SK-N-SH (cell line): ENCODE measurements around the gene MEF2D. TPM values are rescaled to one million over a fixed set of nuclear protein-coding genes. Genes with fewer than 3 reads are reported as not detected.

Experiments
- CTCF ChIA-PET: fragments of 300-600, 350-600 bp; formaldehyde crosslinking; extraction: SDS; loops from one replicate; lab custom pipeline; 2021; lab: Yijun Ruan, JAX
- POLR2A ChIA-PET: fragments of 350-600 bp; sonication (Branson Sonifier 250); formaldehyde crosslinking; extraction: SDS; loops from one replicate; lab custom pipeline; 2020; ENCODE audit warnings: antibody characterized with exemption, inconsistent platforms; lab: Yijun Ruan, JAX
- DNase-seq: peaks from one replicate; pipeline ENCODE4 v3.0.0; 2012
- H2AFZ ChIP-seq: fragments of 200-600 bp; sonication (generic); 2 replicates; pipeline ENCODE4 v1.8.1; 2016; ENCODE audit warnings: antibody characterized with exemption, mild to moderate bottlenecking, low read depth
- H3F3A ChIP-seq: fragments of 200-600 bp; sonication (generic); replicated peaks from 2 replicates; pipeline ENCODE3; 2016; ENCODE audit warnings: antibody characterized with exemption, mild to moderate bottlenecking; ENCODE audit not compliant: insufficient read depth
- H3K27ac ChIP-seq, 2 experiments: fragments of 200-500 bp in 1 of 2; fragments of 200-600 bp in 1 of 2; sonication (Bioruptor generic) in 1 of 2; sonication (generic), shearing (Covaris generic) in 1 of 2; 2 replicates each; pipeline versions ENCODE4 v1.5.1 to v1.6.1; 2014 to 2016; ENCODE audit warnings: low read depth in 2 of 2, inconsistent platforms in 1 of 2, low read length in 1 of 2, mild to moderate bottlenecking in 1 of 2, mixed read lengths in 1 of 2
- H3K27me3 ChIP-seq: fragments of 200-600 bp; sonication (generic), shearing (Covaris generic); 2 replicates; pipeline ENCODE4 v1.6.1; 2016; ENCODE audit warnings: mixed run types; ENCODE audit not compliant: insufficient read depth
- H3K36me3 ChIP-seq, 2 experiments: fragments of 200-500 bp in 1 of 2; fragments of 200-600 bp in 1 of 2; sonication (Bioruptor generic) in 1 of 2; sonication (generic) in 1 of 2; replicated peaks in 1 of 2; 2 replicates each; pipeline versions ENCODE3 to v1.5.1; 2014 to 2016; ENCODE audit warnings: low read length in 1 of 2, mild to moderate bottlenecking in 1 of 2; ENCODE audit not compliant: insufficient read depth in 2 of 2, control insufficient read depth in 1 of 2
- H3K4me1 ChIP-seq, 2 experiments: fragments of 200-500 bp in 1 of 2; fragments of 200-600 bp in 1 of 2; sonication (Bioruptor generic) in 1 of 2; sonication (generic), shearing (Covaris generic) in 1 of 2; 2 replicates each; pipeline versions ENCODE4 v1.5.1 to v1.6.1; 2014 to 2016; ENCODE audit warnings: low read depth in 1 of 2, low read length in 1 of 2, mixed run types in 1 of 2; ENCODE audit not compliant: insufficient read depth in 2 of 2, control insufficient read depth in 1 of 2
- H3K4me2 ChIP-seq: fragments of 200-600 bp; sonication (generic), shearing (Covaris generic); 2 replicates; pipeline ENCODE4 v1.6.1; 2017; ENCODE audit warnings: mixed run types
- H3K4me3 ChIP-seq, 2 experiments: fragments of 200-500 bp in 1 of 2; fragments of 200-600 bp in 1 of 2; sonication (Bioruptor generic) in 1 of 2; sonication (generic), shearing (Covaris generic) in 1 of 2; 2 replicates each; pipeline versions ENCODE4 v1.5.1 to v1.8.1; 2014 to 2016; ENCODE audit warnings: low read depth in 2 of 2, inconsistent platforms in 1 of 2, low read length in 1 of 2, mild to moderate bottlenecking in 1 of 2, mixed read lengths in 1 of 2, moderate library complexity in 1 of 2
- H3K79me2 ChIP-seq: fragments of 200-600 bp; sonication (generic); 2 replicates; pipeline ENCODE4 v1.8.1; 2017; ENCODE audit warnings: mild to moderate bottlenecking; ENCODE audit not compliant: insufficient read depth
- H3K9ac ChIP-seq: fragments of 200-600 bp; sonication (generic); 2 replicates; pipeline ENCODE4 v1.6.1; 2017; ENCODE audit warnings: mixed run types
- H3K9me2 ChIP-seq: fragments of 200-600 bp; sonication (generic); 2 replicates; pipeline ENCODE4 v1.6.1; 2017; ENCODE audit warnings: mixed run types
- H3K9me3 ChIP-seq: fragments of 200-600 bp; sonication (generic); 2 replicates; pipeline ENCODE4 v1.6.1; 2017; ENCODE audit warnings: mixed run types, mild to moderate bottlenecking, moderate library complexity
- H4K20me1 ChIP-seq: fragments of 200-600 bp; sonication (generic); 2 replicates; pipeline ENCODE4 v1.6.1; 2017; ENCODE audit warnings: mild to moderate bottlenecking, mixed run types; ENCODE audit not compliant: insufficient read depth
- CTCF ChIP-seq: fragments of 200-600 bp; sonication (generic); IDR thresholded peaks from 2 replicates; pipeline ENCODE4 v1.6.1; 2017; ENCODE audit warnings: antibody characterized with exemption, mild to moderate bottlenecking, moderate library complexity
- EZH2phosphoT487 ChIP-seq: fragments of 200-600 bp; sonication (generic); IDR thresholded peaks from 2 replicates; pipeline ENCODE4 v1.6.1; 2017; ENCODE audit warnings: low read depth, mixed run types, mild to moderate bottlenecking, antibody characterized with exemption, moderate library complexity, borderline replicate concordance
- FOSL2 ChIP-seq: IDR thresholded peaks from 2 replicates; pipeline ENCODE4 v1.4.0; 2012; ENCODE audit warnings: low read depth, mild to moderate bottlenecking, moderate library complexity, borderline replicate concordance
- GABPA ChIP-seq: IDR thresholded peaks from 2 replicates; pipeline ENCODE4 v1.4.0; 2012; ENCODE audit warnings: low read depth, mild to moderate bottlenecking
- GATA2 ChIP-seq: sonication (generic); formaldehyde crosslinking; IDR thresholded peaks from 2 replicates; pipeline ENCODE4 v1.5.0; 2020; ENCODE audit warnings: mild to moderate bottlenecking, missing genetic modification reagents
- IRF3 ChIP-seq: fragments of 150-350 bp; IDR thresholded peaks from 2 replicates; pipeline ENCODE4 v1.6.1; 2016; ENCODE audit warnings: mild to moderate bottlenecking, low read depth, low read length
- JUND ChIP-seq: IDR thresholded peaks from 2 replicates; pipeline ENCODE4 v1.4.0; 2012
- NFIC ChIP-seq: IDR thresholded peaks from 2 replicates; pipeline ENCODE4 v1.4.0; 2012; ENCODE audit warnings: borderline replicate concordance
- NRF1 ChIP-seq: IDR thresholded peaks from 2 replicates; pipeline ENCODE4 v1.6.1; 2012; ENCODE audit warnings: low read depth, mild to moderate bottlenecking, low read length
- PBX3 ChIP-seq: IDR thresholded peaks from 2 replicates; pipeline ENCODE4; 2012
- REST ChIP-seq: IDR thresholded peaks from 2 replicates; pipeline ENCODE4 v1.6.1; 2012; ENCODE audit warnings: mild to moderate bottlenecking, low read depth, low read length, moderate library complexity
- SMC3 ChIP-seq: IDR thresholded peaks from 2 replicates; pipeline ENCODE4 v1.6.1; 2012; ENCODE audit warnings: low read depth, low read length, improper control_type of control experiment
- TAF1 ChIP-seq: IDR thresholded peaks from 2 replicates; pipeline ENCODE4 v1.6.1; 2012; ENCODE audit warnings: low read depth, mild to moderate bottlenecking, low read length, moderate library complexity, borderline replicate concordance
- TEAD4 ChIP-seq: IDR thresholded peaks from 2 replicates; pipeline ENCODE4 v1.4.0; 2012; ENCODE audit warnings: mild to moderate bottlenecking, borderline replicate concordance; ENCODE audit not compliant: insufficient read depth
- ZBTB33 ChIP-seq: IDR thresholded peaks from 2 replicates; pipeline ENCODE4 v1.4.0; 2012; ENCODE audit warnings: low read depth, borderline replicate concordance
- WGBS: methylation state at CpG from one replicate; pipeline ENCODE4 v1.1.6; 2017; ENCODE audit warnings: low lambda C conversion rate; 5-methylcytosine and 5-hydroxymethylcytosine counted together
- polyA plus RNA-seq, 3 experiments: library from polyadenylated mRNA; depleted of rRNA; stranded (reverse); fragments of >200 nt; gene quantifications; 2 replicates each; pipeline ENCODE4 v1.2.3, GENCODE V29; 2012

Gene MEF2D
- polyA plus RNA-seq, 1 of the 3 experiments (the other 2 are of a cell fraction) = 14.3 TPM

GRCh38 chr1:156439036-156439776 lies 61.4 kb downstream of the MEF2D start:
- no peak overlapping the region for H3K4me3 ChIP-seq
- H2AFZ ChIP-seq = no peak overlapping the region
- H3K9me2 ChIP-seq = no peaks in the 10 kb centered on the region
- H3K9me3 ChIP-seq = no peaks in the 10 kb centered on the region
- H3K9ac ChIP-seq = no peak overlapping the region
- no peaks in the 10 kb centered on the region for H3F3A ChIP-seq
- H4K20me1 ChIP-seq = no peaks in the 10 kb centered on the region
- no peak overlapping the region for H3K4me2 ChIP-seq
- peaks cover 59% of the 10 kb centered on the region for H3K27me3 ChIP-seq
- whole genome bisulfite sequencing = 68% methylated on average over 11 of the region's 11 CpGs
- ChIA-PET CTCF (interaction anchor here (0.9 to 5.4 kb wide), 2 partner anchors 10 to 53 kb away, joined by 4 to 112 read pairs; no protein-coding TSS in a partner anchor), POLR2A (no interaction called here)
- no peaks in the 10 kb centered on the region; a peak in 1 of 4 replicates for H3K4me1 ChIP-seq
- no peaks in the 10 kb centered on the region for H3K36me3 ChIP-seq
- no peak for DNase-seq
- no peaks in the 10 kb centered on the region for H3K79me2 ChIP-seq
- no peak overlapping the region for H3K27ac ChIP-seq
- no peak for TF ChIP-seq NFIC
- TF ChIP-seq SMC3 = no peak
- TF ChIP-seq JUND = no peak
- TF ChIP-seq TAF1 = no peak
- TF ChIP-seq ZBTB33 = no peak
- TF ChIP-seq NRF1 = no peak
- TF ChIP-seq FOSL2 = no peak
- no peak for TF ChIP-seq REST
- no peak for TF ChIP-seq GATA2 (CRISPR knock-in tag)
- no peak for TF ChIP-seq CTCF
- TF ChIP-seq IRF3 = no peak
- no peak for TF ChIP-seq PBX3
- TF ChIP-seq EZH2phosphoT487 = no peak
- TF ChIP-seq GABPA = no peak
- no peak for TF ChIP-seq TEAD4
